ENCODE measurements around the gene TTC8. TPM values are rescaled to one million over a fixed set of nuclear protein-coding genes. Genes with fewer than 3 reads are reported as not detected.
A peak's percentile ranks its signal among the peaks of the same experiment; 100 is the strongest.

Gene TTC8
- total RNA-seq, 1 donor from 2014 or later = 30.0 TPM

DNA sequence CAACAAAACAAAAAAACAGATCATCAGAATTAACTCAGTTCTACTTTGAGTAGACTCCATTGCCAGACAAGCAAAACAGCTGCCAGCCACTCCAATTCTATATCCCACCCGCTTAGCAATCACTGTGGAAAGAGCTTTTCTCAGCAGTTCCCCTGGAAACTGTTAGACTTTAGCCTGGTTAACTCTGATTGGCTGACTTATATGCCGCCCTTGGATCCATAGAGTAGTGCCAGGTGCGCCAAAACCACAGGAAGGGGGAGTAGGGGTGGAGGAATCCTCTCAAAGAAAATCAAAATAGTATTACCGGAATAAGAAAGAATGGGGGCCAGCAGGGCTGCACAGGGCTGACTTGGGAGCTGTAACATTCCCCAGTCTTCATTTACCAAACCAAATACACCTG, 26.3 kb upstream of the TTC8 start:
- Mint-ChIP-seq H3K36me3 (ENCODE audit: insufficient read depth) (no peaks in the 10 kb centered on the region), H3K27ac (peak overlapping the region; percentile 56), H3K27me3 (no peaks in the 10 kb centered on the region)

DNA sequence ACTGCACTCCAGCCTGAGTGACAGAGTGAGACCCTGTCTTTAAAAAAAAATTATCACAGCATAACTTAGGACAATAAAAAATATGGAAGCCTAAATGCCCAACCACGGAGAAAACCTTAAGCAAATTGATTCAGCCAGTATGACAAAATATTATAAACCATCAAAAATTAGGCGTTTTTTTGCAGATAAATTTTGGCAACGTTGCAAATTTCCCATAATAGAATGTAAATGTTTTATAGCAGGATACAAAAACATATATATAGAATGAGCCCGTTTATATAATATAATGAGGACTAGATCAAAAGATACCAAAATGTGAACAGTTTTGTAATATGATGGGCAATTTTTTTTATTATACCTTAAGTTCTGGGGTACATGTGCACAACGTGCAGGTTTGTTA, 24.9 kb upstream of the TTC8 start:
- DNase-seq (ENCODE audit: low spot score, unreplicated experiment) = no peak
- no peak overlapping the region for H3K27ac Mint-ChIP-seq
- H3K4me1 Mint-ChIP-seq (ENCODE audit: low read depth) = no peaks in the 10 kb centered on the region
- TF ChIP-seq, protein P1, sequence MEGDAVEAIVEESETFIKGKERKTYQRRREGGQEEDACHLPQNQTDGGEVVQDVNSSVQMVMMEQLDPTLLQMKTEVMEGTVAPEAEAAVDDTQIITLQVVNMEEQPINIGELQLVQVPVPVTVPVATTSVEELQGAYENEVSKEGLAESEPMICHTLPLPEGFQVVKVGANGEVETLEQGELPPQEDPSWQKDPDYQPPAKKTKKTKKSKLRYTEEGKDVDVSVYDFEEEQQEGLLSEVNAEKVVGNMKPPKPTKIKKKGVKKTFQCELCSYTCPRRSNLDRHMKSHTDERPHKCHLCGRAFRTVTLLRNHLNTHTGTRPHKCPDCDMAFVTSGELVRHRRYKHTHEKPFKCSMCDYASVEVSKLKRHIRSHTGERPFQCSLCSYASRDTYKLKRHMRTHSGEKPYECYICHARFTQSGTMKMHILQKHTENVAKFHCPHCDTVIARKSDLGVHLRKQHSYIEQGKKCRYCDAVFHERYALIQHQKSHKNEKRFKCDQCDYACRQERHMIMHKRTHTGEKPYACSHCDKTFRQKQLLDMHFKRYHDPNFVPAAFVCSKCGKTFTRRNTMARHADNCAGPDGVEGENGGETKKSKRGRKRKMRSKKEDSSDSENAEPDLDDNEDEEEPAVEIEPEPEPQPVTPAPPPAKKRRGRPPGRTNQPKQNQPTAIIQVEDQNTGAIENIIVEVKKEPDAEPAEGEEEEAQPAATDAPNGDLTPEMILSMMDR (IDR thresholded peaks at IDR 0.05; ENCODE audit: unreplicated experiment) = no peak
- H3K27me3 Mint-ChIP-seq = no peaks in the 10 kb centered on the region
- peaks cover under 1% of the 10 kb centered on the region for H3K9me3 Mint-ChIP-seq (ENCODE audit: low read depth)
- no peaks in the 10 kb centered on the region for H3K36me3 Mint-ChIP-seq (ENCODE audit: insufficient read depth)
- no peak overlapping the region for H3K4me3 Mint-ChIP-seq (ENCODE audit: low read depth)

More for the DNA sequence above, 26.3 kb upstream of the TTC8 start:
- H3K9me3 Mint-ChIP-seq (ENCODE audit: low read depth) = no peaks in the 10 kb centered on the region
- no peak overlapping the region for H3K4me3 Mint-ChIP-seq (ENCODE audit: low read depth)
- TF ChIP-seq, protein P1 (IDR thresholded peaks at IDR 0.05; ENCODE audit: unreplicated experiment) = no peak
- DNase-seq (ENCODE audit: low spot score, unreplicated experiment) = no peak
- no peaks in the 10 kb centered on the region for H3K4me1 Mint-ChIP-seq (ENCODE audit: low read depth)

DNA sequence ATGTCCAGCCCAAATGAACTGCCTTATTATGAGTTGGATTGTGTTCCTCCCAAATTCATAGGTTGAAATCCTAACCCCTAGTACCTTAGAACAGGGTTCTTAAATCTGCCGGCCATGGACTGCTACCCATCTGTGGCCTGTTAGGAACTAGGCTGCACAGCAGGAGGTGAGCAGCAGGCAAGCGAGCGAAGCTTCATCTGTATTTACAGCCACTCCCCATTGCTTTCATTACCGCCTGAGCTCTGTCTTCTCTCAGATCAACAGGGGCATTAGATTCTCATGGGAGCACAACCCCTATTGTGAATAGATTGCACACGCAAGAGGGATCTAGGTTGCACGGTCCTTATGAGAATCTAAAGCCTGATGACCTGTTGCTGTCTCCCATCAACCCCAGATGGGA, 21.9 kb upstream of the TTC8 start:
- Mint-ChIP-seq H3K4me1 (ENCODE audit: low read depth) (no peaks in the 10 kb centered on the region), H3K36me3 (ENCODE audit: insufficient read depth) (no peaks in the 10 kb centered on the region), H3K9me3 (ENCODE audit: low read depth) (peaks cover 8% of the 10 kb centered on the region), H3K4me3 (ENCODE audit: low read depth) (no peak overlapping the region), H3K27me3 (no peaks in the 10 kb centered on the region), H3K27ac (no peak overlapping the region)
- TF ChIP-seq, protein P1 (IDR thresholded peaks at IDR 0.05; ENCODE audit: unreplicated experiment) = no peak
- DNase-seq (ENCODE audit: low spot score, unreplicated experiment) = no peak

DNA sequence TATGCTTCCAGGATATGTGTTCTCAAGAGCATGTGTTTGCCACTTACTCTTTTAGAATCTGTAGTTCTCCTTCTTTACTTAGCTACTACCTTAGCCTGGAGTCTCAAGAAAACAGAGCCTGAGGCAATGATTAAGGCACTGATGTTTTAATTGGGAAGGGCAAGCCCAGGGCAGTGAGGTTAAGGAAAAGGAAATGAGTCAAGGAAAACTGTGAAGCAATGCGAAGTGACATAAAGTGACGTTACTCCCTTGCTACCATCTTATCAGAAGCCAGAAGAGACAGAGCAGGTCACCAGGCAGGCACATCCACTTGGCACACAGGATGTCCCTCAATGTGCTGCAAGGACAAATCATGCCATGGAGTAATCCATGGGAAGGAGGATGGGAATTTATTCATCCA, 20.4 kb upstream of the TTC8 start:
- H3K27ac Mint-ChIP-seq = no peak overlapping the region
- H3K27me3 Mint-ChIP-seq = no peaks in the 10 kb centered on the region
- H3K4me1 Mint-ChIP-seq (ENCODE audit: low read depth) = no peaks in the 10 kb centered on the region
- H3K9me3 Mint-ChIP-seq (ENCODE audit: low read depth) = peaks cover 8% of the 10 kb centered on the region
- H3K36me3 Mint-ChIP-seq (ENCODE audit: insufficient read depth) = no peaks in the 10 kb centered on the region
- TF ChIP-seq, protein P1 (IDR thresholded peaks at IDR 0.05; ENCODE audit: unreplicated experiment) = no peak
- no peak overlapping the region for H3K4me3 Mint-ChIP-seq (ENCODE audit: low read depth)
- no peak for DNase-seq (ENCODE audit: low spot score, unreplicated experiment)

DNA sequence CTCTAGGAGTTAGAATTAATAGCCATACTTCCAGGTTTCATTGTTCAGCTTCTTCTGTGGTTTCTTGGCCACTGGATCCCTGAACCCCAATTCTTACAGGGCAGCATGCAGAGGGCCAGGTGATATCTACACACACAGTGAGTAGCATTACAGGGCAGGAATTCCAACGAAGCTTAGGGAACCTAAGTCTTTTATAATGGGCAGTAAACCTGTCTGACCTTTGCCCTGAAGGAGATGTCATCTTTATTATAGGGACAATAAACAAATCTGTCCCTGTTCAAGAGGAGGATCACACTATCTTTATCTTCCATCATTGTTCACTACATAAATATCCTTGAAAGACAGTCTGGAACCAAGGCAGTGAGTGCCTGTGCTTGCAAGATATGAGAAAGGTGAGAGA, 20.0 kb upstream of the TTC8 start:
- Mint-ChIP-seq H3K27ac (no peak overlapping the region), H3K9me3 (ENCODE audit: low read depth) (peaks cover 8% of the 10 kb centered on the region), H3K27me3 (no peaks in the 10 kb centered on the region), H3K4me3 (ENCODE audit: low read depth) (no peak overlapping the region), H3K36me3 (ENCODE audit: insufficient read depth) (no peaks in the 10 kb centered on the region), H3K4me1 (ENCODE audit: low read depth) (no peaks in the 10 kb centered on the region)
- TF ChIP-seq, protein P1 (IDR thresholded peaks at IDR 0.05; ENCODE audit: unreplicated experiment) = no peak
- DNase-seq (ENCODE audit: low spot score, unreplicated experiment) = no peak

All from progenitor cell of endocrine pancreas (in vitro differentiated cells).